Karpas-422 (cell line): Measurements from ENCODE around the gene ARMC6. TPM values are rescaled to one million over a fixed set of nuclear protein-coding genes. Genes with fewer than 3 reads are reported as not detected.
"Not testable (repeated sequence)": the region's sequence is repeated elsewhere in the genome, so short reads cannot be mapped to it uniquely, and the experiment has no call there.

ENCODE experiments used
- DNase-seq: peaks from one replicate; pipeline ENCODE4 v3.0.0-alpha.2; 2015
- H2AFZ ChIP-seq: fragments of 200-600 bp; sonication (generic); 2 replicates; pipeline ENCODE4 v1.6.1; 2014; ENCODE audit warnings: antibody characterized with exemption, low read length, mixed read lengths
- H3K27ac ChIP-seq: fragments of 200-600 bp; sonication (generic); 2 replicates; pipeline ENCODE4 v1.5.1; 2014; ENCODE audit warnings: mild to moderate bottlenecking, low read length, moderate library complexity
- H3K27me3 ChIP-seq: fragments of 200-600 bp; sonication (generic); 2 replicates; pipeline ENCODE4 v1.6.1; 2014; ENCODE audit warnings: low read length, mixed read lengths
- H3K36me3 ChIP-seq: fragments of 200-600 bp; sonication (generic); 2 replicates; pipeline ENCODE4 v1.6.1; 2014; ENCODE audit warnings: low read length, mixed read lengths; ENCODE audit not compliant: insufficient read depth
- H3K4me1 ChIP-seq: fragments of 200-600 bp; sonication (generic); 2 replicates; pipeline ENCODE4 v1.6.1; 2014; ENCODE audit warnings: mild to moderate bottlenecking, low read length, mixed read lengths
- H3K4me2 ChIP-seq: fragments of 200-600 bp; sonication (generic); 2 replicates; pipeline ENCODE4 v1.6.1; 2014; ENCODE audit warnings: low read length, low read depth, mild to moderate bottlenecking; ENCODE audit not compliant: poor library complexity, severe bottlenecking
- H3K4me3 ChIP-seq: fragments of 200-600 bp; sonication (generic); 2 replicates; pipeline ENCODE4 v1.5.1; 2014; ENCODE audit warnings: mild to moderate bottlenecking, antibody characterized with exemption, low read length, mixed read lengths
- H3K79me2 ChIP-seq: fragments of 200-600 bp; sonication (generic); 2 replicates; pipeline ENCODE4 v1.6.1; 2014; ENCODE audit warnings: mild to moderate bottlenecking, low read length, mixed read lengths
- H3K9ac ChIP-seq: fragments of 200-600 bp; sonication (generic); 2 replicates; pipeline ENCODE4 v1.6.0; 2014; ENCODE audit warnings: low read length
- H3K9me2 ChIP-seq: fragments of 200-600 bp; sonication (generic), shearing (Covaris generic); replicated peaks from 2 replicates; pipeline ENCODE4 v1.6.0; 2014; ENCODE audit warnings: mild to moderate bottlenecking, low read length, moderate library complexity; ENCODE audit not compliant: insufficient read depth
- H3K9me3 ChIP-seq: fragments of 300-700, 200-600 bp; sonication (generic); 2 replicates; pipeline ENCODE4 v1.6.1; 2014; ENCODE audit warnings: low read length, mixed read lengths
- H4K20me1 ChIP-seq: fragments of 200-600 bp; sonication (generic); 2 replicates; pipeline ENCODE4 v1.6.1; 2014; ENCODE audit warnings: mild to moderate bottlenecking, antibody characterized with exemption, low read length, low read depth; ENCODE audit not compliant: insufficient read depth
- total RNA-seq: library from RNA; depleted of rRNA; stranded (reverse); fragments of >200 nt; shearing (Covaris generic); gene quantifications from 2 replicates; pipeline ENCODE4 v1.2.3, GENCODE V29; 2014; ENCODE audit warnings: low replicate concordance

Gene ARMC6
- total RNA-seq, 1 experiment from 2014 or later: 25.1 TPM

DNA sequence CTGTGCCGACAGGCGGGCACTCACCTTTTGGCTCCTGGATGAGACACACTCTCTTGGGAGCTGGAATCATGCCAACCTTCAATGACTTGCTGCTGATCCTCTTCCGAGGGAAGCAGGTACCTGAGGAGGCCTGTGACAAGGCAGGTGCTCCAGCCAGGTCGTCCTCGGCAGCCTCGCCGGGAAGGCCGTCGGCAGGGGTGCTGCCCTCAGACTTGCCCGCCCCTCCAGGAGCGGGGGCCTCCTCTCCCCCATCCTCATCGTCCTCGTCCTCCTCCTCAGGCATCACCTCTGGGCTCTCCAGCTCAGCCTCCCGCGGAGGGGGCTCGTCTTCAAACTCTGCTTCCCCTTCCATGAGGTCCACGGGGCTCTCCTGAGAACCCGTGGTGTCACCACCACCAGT is 29.3 kb upstream of the ARMC6 start:
- Histone ChIP-seq H3K79me2 (peaks cover 22% of the 10 kb centered on the region; the same call in 1 of the 2 replicates), H3K9me2 (no peaks in the 10 kb centered on the region), H3K27ac (no peak overlapping the region), H3K9ac (no peak overlapping the region), H2AFZ (no peak overlapping the region), H3K4me3 (no peak overlapping the region), H3K9me3 (no peaks in the 10 kb centered on the region), H3K4me1 (no peaks in the 10 kb centered on the region), H4K20me1 (peaks cover 20% of the 10 kb centered on the region; the same call in 1 of the 2 replicates), H3K4me2 (no peak overlapping the region), H3K27me3 (no peaks in the 10 kb centered on the region), H3K36me3 (peaks cover 40% of the 10 kb centered on the region; the same call in 1 of the 2 replicates)
- no peak for DNase-seq

DNA sequence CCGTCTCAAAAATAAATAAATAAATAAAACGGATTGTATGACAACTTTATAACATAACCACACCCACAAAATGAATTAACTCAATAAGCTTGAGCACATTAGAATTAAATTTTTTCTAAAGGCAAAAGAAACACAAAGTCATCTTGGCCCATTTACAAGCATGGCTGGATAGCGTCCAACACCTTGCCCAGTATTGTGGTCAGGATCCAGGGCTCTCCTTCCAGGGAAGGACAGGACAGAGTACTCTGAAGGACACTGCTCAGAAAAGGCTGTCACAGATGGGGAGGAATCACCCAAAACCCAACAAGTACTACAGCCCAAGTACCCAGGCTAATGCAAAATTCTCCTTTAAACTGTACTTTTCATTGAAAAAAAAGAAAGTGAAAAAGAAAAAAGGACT is 27.2 kb upstream of the ARMC6 start:
- Histone ChIP-seq H3K4me1 (no peaks in the 10 kb centered on the region), H2AFZ (no peak overlapping the region), H3K36me3 (peaks cover 40% of the 10 kb centered on the region), H3K9ac (no peak overlapping the region), H3K4me2 (no peak overlapping the region), H3K27ac (no peak overlapping the region), H3K79me2 (peaks cover 26% of the 10 kb centered on the region; the same call in 1 of the 2 replicates), H3K4me3 (no peak overlapping the region), H3K27me3 (no peaks in the 10 kb centered on the region), H4K20me1 (peaks cover 29% of the 10 kb centered on the region; the same call in 1 of the 2 replicates), H3K9me3 (no peaks in the 10 kb centered on the region), H3K9me2 (no peaks in the 10 kb centered on the region)
- DNase-seq: no peak

DNA sequence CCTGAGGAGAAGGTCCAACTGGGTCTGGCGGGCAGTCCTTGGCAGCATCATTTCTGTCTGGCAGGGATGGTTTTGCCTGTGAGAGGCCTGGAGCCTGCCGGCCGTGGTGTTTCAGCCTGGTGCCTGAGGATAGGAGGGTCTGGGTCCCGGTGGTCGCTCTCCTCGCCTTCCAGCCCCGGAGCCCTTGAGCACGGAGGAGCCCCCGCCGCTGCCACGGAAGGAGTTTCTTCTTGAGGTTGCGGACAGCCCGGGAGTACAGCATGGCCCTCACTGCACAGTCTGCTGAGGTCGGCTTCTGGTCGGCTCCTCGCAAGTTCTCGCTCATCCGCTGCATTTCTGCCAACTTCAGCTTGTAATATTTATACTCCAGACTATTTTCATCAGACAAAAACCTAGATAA is 23.5 kb upstream of the ARMC6 start:
- H3K27me3 ChIP-seq: no peaks in the 10 kb centered on the region
- H3K36me3 ChIP-seq: peaks cover 37% of the 10 kb centered on the region
- no peak overlapping the region for H3K4me2 ChIP-seq
- DNase-seq: no peak
- no peak overlapping the region for H3K4me3 ChIP-seq
- H2AFZ ChIP-seq: no peak overlapping the region
- peaks cover 26% of the 10 kb centered on the region; the same call in 1 of the 2 replicates for H4K20me1 ChIP-seq
- H3K9ac ChIP-seq: no peak overlapping the region
- no peaks in the 10 kb centered on the region for H3K9me3 ChIP-seq
- H3K27ac ChIP-seq: no peak overlapping the region
- no peaks in the 10 kb centered on the region for H3K9me2 ChIP-seq
- H3K4me1 ChIP-seq: no peaks in the 10 kb centered on the region
- peaks cover 44% of the 10 kb centered on the region for H3K79me2 ChIP-seq

DNA sequence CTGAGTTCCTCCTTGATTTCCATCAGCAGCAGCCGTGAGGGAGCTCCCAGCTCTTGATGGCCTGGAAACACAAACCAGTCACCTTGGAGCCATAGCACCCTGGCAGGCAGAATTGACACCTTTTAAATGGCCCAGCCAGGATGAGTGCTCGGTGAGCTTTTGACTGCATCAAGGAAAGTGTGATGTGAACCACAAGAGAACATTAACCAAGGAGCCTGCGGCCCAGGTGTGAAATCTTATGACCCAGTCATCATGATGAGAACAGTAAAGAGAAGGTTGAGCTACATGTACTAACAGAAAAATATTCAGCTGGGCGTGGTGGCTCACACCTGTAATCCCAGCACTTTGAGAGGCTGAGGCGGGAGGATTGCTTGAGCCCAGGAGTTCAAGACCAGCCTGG is 22.9 kb upstream of the ARMC6 start:
- Histone ChIP-seq H3K9ac (no peak overlapping the region), H3K79me2 (peaks cover 43% of the 10 kb centered on the region), H3K27me3 (no peaks in the 10 kb centered on the region), H3K4me2 (no peak overlapping the region), H2AFZ (no peak overlapping the region), H3K9me3 (no peaks in the 10 kb centered on the region), H3K4me1 (no peaks in the 10 kb centered on the region), H3K27ac (no peak overlapping the region), H3K4me3 (no peak overlapping the region), H4K20me1 (peaks cover 26% of the 10 kb centered on the region; the same call in 1 of the 2 replicates), H3K36me3 (peaks cover 32% of the 10 kb centered on the region), H3K9me2 (no peaks in the 10 kb centered on the region)
- DNase-seq: no peak

DNA sequence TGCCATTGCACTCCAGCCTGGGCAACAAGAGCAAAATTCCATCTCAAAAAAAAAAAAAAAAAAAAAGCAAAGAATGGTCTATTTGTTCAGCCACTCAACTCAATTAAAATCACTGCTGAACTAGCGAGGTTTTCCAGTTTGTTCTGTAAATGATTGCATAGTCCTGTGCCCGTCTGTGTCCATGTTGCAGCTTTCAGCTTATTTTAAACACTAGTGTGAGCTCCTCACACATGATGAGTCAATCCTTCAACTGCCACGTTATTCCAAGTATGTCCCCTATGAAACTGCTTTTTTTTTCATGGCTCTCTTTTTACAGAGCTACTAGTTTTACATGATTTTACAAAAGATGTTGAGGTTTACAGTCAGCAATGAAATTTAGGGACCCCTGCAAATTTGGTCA is 12.3 kb upstream of the ARMC6 start:
- Histone ChIP-seq H3K36me3 (peaks cover 54% of the 10 kb centered on the region), H3K9ac (no peak overlapping the region), H3K4me3 (no peak overlapping the region), H2AFZ (no peak overlapping the region), H3K9me3 (no peaks in the 10 kb centered on the region), H3K79me2 (peaks cover 88% of the 10 kb centered on the region), H3K9me2 (no peaks in the 10 kb centered on the region), H3K4me2 (no peak overlapping the region), H3K4me1 (no peaks in the 10 kb centered on the region), H3K27me3 (no peaks in the 10 kb centered on the region), H4K20me1 (peaks cover 58% of the 10 kb centered on the region), H3K27ac (no peak overlapping the region)
- no peak for DNase-seq

DNA sequence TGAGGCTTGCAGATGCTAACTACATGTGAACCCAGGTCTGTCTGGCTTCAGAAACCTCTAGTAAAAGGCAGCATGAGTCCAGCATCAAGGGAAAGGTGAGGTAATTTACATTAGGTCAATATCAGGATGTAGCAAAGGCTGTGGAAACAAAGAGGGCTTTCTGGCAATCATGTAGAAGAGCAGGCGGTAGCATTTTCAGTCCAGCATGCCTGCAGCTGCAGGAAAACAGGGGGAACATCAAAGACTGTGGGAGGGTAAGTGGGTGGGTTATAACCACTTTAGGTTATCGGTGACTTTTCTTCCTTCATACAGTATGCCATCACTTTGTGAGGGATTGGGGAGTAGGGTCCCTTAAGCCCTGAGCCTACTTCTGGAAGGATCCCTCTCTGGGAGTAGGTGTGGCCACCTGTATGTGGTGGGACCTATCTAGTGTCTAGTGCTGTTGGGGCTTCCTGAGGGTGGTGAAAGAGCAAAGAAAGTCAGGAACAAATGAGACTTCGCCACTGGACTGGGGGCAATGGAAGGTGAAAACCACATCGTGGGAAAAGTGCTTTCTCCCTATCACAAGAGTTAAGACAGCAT is 10.9 kb upstream of the ARMC6 start:
- peaks cover 58% of the 10 kb centered on the region for H3K36me3 ChIP-seq
- no peak overlapping the region for H3K4me2 ChIP-seq
- peaks cover 88% of the 10 kb centered on the region for H3K79me2 ChIP-seq

DNA sequence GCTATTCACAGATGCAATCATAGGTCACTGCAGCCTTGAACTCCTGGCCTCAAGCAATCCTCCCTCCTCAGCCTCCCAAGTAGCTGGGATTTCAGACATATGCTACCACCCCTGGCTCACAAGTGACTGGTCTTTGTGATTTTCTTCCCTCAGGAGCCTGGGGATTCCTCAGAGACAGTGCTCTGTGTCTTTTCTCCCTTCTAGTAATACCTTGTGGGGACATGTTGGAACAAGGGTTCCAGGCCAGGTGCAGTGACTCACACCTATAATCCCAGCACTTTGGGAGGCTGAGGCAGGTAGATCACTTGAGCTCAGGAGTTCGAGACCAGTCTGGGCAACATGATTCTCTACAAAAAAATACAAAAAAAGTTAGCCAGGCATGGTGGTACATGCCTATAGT is 10.0 kb upstream of the ARMC6 start:
- Histone ChIP-seq H3K79me2 (peaks cover 88% of the 10 kb centered on the region), H3K36me3 (peaks cover 60% of the 10 kb centered on the region), H4K20me1 (peaks cover 54% of the 10 kb centered on the region)
- not testable (repeated sequence) for H3K9ac ChIP-seq, H3K4me3 ChIP-seq, H3K4me1 ChIP-seq, H2AFZ ChIP-seq, H3K27ac ChIP-seq, DNase-seq, H3K9me2 ChIP-seq, H3K4me2 ChIP-seq, H3K9me3 ChIP-seq, H3K27me3 ChIP-seq

More for the DNA sequence above, 10.9 kb upstream of the ARMC6 start:
- Histone ChIP-seq H3K27ac (no peak overlapping the region), H3K27me3 (no peaks in the 10 kb centered on the region), H3K9ac (no peak overlapping the region), H2AFZ (no peak overlapping the region), H4K20me1 (peaks cover 59% of the 10 kb centered on the region), H3K4me3 (no peak overlapping the region), H3K9me2 (no peaks in the 10 kb centered on the region), H3K4me1 (no peaks in the 10 kb centered on the region), H3K9me3 (no peaks in the 10 kb centered on the region)
- DNase-seq: no peak

DNA sequence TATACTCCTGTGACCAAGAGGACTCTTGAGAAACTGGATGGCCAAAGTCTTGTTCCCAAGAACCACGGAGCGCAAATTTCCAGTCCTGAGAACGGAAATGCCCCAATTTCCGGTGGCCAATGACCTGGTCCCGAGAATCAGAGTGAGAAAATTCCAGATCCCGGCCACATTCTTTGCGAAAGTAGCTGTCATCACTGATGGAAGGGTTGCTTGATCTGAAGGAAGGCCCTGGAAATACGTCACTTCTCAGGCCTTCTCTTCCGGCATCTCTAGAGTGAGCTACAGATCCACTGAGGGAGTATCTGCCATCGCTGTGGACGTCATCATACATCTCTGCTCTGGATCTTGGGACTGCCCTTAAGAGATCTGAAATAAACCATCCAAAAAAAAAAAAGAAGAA is 7.5 kb upstream of the ARMC6 start:
- Histone ChIP-seq H3K27ac (no peak overlapping the region), H3K36me3 (peaks cover 59% of the 10 kb centered on the region), H3K9ac (no peak overlapping the region), H3K4me3 (no peak overlapping the region), H3K9me3 (no peaks in the 10 kb centered on the region), H3K4me2 (no peak overlapping the region), H2AFZ (no peak overlapping the region), H3K27me3 (no peaks in the 10 kb centered on the region), H3K4me1 (no peaks in the 10 kb centered on the region), H3K79me2 (peaks cover 89% of the 10 kb centered on the region), H3K9me2 (no peaks in the 10 kb centered on the region), H4K20me1 (peaks cover 58% of the 10 kb centered on the region)
- DNase-seq: no peak
